ENCODE measurements around the gene LATS1.
A peak's percentile ranks its signal among the peaks of the same experiment; 100 is the strongest.
"Not testable (repeated sequence)": the region's sequence is repeated elsewhere in the genome, so short reads cannot be mapped to it uniquely, and the experiment has no call there.

Gene LATS1

DNA sequence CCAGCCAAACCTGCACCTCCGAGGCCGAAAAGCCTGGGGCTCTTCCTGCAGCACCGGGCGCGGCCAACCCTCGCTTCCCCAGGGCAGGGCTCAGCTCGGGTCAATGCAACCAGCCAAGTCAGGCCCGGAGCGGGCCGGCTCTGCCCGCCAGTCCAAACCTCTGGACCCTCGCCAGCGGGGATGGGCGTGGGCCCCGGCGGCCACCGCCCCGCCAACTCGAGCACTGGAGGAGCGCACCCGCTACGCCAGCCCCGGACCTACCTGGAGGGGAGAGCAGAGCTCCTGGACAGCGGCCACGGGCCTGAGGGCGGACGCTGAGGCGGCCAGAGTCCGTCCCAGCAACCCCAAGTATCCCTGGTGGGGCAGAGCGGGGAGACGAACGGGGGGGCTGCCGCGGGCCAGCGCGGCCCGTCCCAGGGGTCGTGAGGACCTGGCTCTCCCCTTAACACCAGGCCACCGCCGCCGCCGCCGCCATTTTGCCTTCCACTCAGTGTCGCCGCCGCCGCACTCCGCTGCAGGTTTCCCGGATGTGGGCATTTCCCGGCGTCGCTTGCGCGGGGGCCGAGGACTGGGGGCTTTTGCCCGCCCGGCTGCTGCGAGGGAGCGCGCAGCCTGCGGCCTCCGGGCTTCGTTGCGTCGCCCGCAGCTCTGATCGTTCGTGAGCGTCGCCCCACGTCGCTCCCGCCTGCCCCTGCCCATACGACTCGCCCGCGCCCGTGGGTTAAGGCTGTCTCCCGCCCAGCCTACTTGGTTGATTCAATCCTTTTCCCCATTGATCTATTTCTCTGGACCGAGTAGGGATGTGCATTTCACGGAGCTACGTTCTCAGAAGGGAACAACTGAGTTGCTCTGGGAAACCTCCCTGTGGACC lies at the start of gene LATS1:
Gene LATS1 (minus strand): TSS at position 514 of the 871 bp plus-strand sequence. CDS start 15,975 bp downstream, outside the sequence.
- DNase-seq (ENCODE audit: low read depth) = peak; percentile 87

DNA sequence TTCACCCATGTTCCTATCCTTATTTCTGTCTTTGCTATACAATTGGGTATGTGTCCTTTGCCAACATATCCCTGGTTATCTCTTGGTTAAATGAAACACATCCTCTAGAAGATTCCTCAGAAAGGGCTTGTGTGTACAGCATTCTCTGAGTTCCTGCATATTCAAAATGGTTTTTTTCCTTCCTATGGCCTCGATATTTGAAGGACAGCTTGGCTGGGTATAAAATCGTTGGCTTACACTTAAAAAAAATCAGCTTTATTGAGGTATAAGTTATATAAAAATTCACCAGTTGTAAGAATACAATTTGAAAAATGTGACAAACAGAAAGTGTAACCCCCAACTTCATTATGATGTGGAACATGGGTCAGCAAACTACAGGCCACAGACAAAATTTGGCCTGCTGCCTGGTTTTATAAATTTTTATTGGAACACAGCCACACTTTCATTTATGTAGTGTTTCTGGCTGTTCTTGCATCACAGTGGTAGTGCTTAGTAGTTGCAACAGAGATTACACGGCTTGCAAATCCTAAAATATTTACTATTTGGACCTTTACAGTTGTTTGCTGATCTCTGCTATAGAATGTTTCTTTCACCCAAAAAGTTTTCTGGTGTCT lies 48.4 kb upstream of the LATS1 start:
- DNase-seq (ENCODE audit: low read depth) = no peak

DNA sequence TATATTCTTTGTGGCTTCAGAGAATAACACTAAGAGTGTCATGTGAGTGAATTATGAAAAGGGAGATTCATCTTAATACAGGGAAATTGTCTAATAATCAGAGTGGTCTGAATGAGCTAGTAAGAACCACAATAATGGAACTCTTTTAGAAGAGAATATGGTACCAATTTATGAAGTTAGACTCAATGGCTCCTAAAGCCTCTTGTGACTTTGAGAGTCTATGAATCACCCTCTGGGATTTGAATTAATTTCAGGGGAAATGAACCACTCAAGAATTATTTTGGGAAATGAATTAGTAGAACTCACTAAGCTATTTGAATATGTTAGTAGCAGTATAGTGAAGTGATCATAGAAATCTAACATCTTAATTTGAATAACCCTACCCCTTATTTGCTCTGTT lies 46.0 kb upstream of the LATS1 start:
- DNase-seq (ENCODE audit: low read depth) = no peak

DNA sequence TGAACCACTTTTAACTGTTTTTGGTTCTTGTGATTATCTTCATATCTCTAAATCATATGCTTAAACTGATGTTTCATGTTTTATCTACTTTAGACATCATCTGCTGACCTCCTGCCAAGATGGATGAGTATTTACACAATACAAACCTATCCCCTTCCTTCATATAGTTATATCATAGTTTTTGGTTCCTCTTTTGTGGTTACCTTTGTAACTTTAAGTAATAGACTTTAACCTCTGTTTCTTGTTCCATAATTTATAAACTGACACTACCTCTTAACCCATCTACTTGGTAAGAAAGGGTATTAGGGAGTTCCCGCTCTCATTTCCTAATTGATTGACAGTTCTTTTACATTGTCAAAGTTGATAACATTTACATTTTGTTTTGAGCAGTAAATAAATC lies 43.5 kb upstream of the LATS1 start:
- no peak for DNase-seq (ENCODE audit: low read depth)

DNA sequence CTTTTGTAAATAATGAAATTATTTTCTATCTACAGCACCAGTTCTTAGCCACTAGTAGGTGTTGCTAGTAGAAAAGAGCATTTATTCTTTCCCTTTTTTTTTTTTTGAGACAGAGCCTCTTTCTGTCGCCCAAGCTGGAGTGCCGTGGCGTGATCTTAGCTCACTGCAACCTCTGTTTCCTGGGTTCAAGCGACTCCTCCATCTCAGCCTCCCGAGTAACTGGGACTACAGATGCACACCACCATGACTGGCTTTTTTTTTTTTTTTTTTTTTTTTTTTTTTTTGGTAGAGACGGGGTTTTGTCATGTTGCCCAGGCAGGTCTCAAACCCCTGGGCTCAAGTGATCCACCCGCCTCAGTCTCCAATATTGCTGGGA lies 38.3 kb upstream of the LATS1 start:
- DNase-seq (ENCODE audit: low read depth) = no peak

DNA sequence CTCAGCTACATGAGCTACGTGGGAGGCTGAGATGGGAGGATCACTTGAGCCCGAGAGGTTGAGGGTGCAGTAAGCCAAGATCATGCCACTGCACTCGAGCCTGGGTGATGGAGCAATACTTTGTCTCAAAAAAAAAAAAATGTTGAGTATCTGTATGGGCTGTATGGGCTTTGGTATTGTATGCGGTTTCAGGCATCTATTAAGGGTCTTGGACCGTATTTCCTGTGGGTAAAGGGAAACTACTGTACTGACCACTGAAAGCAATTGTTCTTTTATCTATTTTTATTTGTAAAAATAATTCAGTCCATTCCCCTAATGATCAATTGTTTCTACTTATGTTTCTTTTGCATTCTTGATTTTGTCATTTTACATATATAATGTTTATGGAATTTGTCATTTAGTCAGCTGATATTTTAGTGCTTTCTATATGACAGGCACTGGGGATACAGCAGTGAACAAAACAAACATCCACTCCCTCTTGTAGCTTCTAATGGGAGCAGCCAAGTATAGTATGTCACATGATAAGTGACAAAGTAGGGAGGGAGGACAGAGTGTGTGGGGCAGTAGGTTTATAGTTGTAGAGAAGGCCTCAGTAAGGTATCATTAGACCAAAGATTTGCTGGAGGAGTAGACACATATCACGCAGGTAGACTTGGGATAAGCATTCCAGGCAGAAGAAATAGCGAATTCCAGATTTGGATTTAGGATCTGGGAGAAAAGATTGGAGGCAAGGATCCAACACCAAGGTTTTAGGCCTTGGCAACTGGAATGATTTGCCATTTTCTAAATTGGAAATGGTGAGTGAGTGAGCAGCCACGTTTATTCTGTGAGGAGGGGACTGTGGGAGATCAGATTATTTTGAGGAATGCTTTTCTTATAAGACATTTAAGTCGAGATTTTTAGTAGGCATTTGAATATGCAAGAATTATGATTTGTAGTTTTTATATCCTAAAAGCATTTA lies 37.7 kb upstream of the LATS1 start:
- DNase-seq (ENCODE audit: low read depth) = no peak

DNA sequence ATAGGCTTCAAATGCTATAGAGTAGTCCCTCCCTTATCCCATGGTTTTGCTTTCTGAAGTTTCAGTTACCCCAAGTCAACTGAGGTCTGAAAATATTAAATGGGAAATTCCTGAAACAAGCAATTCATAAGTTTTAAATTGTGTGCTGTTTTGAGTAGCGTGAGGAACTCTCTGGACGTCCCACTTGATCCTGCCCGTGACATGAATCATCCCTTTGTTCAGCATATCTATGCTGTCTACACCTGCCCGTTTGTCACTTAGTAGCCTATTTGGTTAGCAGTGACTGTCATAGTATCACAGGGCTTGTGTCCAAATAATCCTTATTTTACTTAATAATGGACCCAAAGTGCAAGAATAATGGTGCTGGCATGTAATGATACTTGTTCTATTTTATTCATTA lies 36.6 kb upstream of the LATS1 start:
- no peak for DNase-seq (ENCODE audit: low read depth)

DNA sequence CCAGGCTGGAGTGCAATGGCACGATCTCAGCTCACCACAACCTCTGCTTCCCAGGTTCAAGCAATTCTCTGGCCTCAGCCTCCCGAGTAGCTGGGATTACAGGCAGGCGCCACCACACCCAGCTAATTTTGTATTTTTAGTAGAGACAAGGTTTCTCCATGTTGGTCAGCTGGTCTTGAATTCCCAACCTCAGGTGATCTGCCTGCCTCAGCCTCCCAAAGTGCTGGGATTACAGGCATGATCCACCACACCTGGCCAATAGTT lies 35.4 kb upstream of the LATS1 start:
- DNase-seq (ENCODE audit: low read depth) = not testable (repeated sequence)

DNA sequence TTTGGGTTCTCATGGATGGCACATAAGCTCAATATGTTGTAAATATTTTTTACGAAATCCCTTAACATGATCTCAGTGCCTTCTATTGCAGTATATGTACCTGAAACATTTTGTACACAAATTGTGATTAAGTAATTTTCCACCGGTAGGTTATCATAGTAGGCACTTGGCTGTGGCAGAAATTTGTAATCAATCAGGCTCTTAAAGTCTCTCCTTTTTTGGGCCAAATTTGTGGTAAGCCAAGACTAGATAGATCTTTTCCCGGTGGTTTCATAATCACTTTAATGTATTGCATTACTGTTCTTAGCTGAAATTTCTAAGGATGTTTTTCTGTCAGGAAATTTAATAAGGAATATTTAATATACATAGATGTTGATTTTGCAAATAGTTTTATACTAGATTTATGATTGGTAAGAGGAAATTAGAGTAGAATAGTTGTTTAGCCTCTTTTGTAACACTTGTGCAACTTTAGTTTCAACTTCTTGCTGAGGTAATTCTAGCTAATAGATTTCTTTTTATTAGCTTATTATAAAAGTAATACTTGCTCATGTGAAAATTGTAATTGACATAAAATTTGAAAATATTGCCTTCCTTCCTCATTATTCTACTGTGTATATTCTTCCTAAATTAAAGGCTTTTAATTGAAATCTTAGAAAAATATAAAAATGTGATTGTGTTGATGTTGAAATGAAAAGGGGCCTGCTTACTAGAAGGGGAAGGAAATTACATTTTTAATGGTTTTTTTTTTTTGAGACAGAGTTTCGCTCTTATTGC lies 34.9 kb upstream of the LATS1 start:
- DNase-seq (ENCODE audit: low read depth) = no peak

DNA sequence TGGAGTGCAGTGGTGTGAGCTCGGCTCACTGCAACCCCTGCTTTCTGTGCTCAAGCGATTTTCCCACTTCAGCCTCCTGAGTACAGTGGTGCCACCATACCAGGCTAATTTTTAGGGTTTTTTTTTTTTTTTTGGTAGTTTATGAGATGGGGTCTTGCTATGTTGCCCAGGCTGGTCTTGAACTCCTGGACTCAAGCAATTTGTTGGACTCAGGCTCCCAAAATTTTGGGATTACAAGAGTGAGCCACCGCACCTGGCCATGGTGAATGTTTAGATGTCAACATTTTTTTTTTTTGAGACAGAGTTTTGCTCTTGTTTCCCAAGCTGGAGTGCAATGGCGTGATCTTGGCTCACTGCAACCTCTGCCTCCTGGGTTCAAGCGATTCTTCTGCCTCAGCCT lies 34.0 kb upstream of the LATS1 start:
- DNase-seq (ENCODE audit: low read depth) = not testable (repeated sequence)

DNA sequence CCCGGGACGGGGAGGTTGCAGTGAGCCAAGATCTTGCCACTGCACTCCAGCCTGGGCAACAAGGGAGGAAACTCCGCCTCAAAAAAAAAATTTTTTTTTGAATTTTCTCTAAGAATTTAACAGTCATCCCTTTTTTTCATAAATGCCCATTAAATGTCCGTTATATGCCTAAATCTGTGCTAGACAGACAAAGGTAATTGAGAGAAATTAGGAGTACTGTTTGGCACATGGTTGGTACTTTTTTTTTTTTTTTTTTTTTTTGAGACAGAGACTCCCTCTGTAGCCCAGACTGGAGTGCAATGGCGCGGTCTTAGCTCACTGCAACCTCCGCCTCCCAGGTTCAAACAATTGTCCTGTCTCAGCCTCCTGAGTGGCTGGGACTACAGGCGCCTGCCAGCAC lies 33.3 kb upstream of the LATS1 start:
- no peak for DNase-seq (ENCODE audit: low read depth)

DNA sequence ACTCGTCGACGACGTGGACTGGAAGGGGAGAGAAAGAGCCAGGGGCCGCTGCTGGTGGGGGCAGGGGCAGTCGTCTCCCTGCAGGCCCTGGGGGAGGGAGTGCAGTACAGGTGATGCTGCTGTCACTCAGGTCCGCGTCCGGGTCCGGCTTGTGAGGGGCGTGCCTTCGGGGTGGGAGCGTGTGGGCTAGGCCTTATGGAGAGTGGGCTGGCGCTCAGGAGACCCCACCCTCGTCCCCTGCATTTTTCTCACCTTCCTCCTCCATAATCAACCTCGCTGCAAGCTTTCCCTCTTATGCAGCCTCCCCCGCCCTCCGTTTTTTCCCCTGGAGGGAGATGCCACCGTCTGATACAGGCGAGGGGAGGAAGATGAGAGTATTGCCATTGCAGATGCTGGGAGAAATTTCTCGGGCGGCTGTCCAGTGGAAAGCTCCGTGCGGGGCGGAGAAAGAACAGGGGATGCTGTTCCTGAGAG lies 32.3 kb upstream of the LATS1 start:
- peak; percentile 42 for DNase-seq (ENCODE audit: low read depth)

DNA sequence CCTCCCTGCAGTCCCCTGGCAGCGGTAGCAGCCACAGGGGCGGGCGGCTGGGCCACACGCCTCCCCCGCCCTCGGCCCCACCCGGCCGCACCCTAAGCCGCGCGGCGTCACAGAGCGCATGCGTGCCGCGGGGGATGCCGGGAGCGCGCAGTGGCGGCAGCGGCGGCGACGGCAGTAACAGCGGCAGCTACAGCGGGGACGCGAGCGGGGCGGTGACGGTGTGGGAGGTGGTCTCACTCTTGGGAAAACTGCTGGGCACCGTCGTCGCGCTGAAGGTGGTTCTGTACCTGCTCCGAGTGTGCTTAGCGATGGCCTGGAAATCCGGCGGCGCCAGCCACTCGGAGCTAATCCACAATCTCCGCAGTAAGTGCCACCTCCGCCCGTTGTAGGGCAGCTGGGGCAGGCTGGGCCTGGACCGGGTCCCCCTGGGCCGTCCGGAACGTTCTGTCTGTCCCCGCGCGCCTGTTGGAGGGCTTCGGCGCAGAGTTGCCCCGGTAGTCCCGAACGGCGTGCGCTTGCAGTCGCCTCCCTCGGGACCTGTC lies 31.8 kb upstream of the LATS1 start, which contains the start of gene PCMT1:
Gene PCMT1 (plus strand): TSS at position 148 of the 542 bp plus-strand sequence. CDS start 161 bp downstream, at position 309.
- peak; percentile 84 for DNase-seq (ENCODE audit: low read depth)

DNA sequence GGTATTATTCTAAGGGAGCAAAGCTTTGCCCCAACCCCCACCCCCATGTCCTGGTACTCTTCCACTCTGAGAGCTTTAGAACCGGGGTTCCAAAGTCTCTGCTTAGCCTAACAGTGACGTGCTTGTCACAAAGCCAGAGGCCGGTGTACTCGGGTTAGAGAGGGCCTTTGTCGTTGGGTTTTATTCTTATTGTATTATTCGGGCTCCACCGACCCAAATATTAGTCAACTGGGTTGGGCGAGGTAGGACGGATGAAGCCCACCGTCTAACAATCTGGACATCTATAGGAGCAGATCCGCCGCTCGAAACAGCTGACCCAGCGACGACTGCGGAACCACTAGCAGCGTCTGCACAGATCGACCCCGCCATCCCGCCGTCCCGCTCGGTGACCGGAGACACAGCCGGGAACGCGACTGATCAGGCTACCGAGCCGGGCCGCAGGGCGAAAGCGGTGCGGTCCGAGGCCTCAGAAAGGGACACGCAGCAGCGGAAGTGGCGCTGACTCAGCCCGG lies 31.2 kb upstream of the LATS1 start:
- not testable (repeated sequence) for DNase-seq (ENCODE audit: low read depth)

DNA sequence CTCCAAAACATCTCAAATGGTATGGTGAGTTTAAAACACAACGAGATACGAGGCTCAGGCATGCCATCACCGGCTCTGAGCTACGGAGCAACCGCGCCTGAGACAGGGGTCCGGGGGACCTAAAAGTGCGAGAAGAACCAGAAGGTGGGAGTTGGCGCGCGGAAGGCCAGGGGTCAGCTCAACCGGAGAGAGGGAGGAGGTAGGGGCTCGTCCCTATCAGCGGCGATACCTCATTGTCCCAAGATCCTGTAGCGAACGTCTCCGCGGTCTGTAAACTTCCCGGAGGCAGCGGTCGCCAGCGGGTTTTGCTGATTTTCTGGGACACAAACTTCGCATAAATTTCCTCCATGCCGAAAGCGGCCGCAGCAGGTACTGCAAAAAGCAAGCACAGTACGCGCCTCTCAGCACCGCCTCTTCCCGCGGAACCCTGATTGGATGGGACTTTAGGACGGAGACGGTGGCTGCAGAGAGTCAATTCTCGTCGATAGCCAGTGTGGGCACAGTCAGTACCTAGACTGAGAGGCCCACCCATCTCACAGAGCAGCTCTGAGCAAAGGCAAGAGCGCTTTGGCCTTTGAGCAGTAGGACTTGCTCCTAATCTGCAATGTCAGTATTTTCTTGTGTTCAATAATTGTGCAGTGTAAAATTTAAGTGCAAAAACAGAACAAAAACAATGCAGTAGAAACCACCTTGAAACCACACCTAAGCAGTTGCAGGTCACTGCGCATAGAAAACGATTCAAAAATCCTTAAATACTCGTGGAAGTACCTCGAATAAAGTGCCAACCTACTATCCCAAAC lies 28.4 kb upstream of the LATS1 start, which contains the start of gene NUP43:
Gene NUP43 (minus strand): TSS at position 383 of the 800 bp plus-strand sequence. CDS start 34 bp downstream, at position 349.
- DNase-seq (ENCODE audit: low read depth) = peak; percentile 80

DNA sequence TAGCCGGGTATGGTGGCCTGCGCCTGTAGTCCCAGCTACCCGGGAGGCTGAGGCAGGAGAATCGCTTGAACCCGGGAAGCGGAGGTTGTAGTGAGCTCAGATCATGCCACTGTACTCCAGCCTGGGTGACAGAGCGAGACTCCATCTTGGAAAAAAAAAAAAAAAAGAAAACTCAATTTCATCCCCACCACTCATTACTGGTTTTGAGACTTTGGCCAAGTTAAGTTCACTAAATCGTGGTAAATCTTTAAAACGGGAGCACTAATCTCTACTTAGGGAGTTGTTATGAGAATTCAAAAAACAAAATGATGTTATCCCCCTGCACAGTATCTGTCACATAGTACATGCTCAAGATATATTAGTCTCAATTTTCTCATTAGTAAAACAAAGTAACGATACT lies 27.4 kb upstream of the LATS1 start:
- DNase-seq (ENCODE audit: low read depth) = not testable (repeated sequence)

DNA sequence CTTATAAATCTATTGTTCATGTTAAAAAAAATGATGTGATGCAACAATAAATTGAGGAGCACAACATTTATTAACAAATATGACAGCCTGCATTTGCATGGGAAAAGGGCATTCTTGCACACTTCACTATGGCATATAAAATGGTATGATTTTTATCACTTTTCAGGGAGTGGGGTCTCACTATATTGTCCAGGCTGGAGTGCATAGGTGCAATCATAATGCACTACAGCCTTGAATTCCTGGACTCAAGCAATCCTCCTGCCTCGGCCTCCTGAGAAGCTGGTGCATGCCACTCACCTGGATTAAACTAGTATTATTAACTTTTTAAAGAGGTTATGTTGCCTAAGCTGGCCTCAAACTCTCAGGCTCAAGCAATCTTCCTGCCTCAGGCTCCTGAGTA lies 17.0 kb upstream of the LATS1 start:
- no peak for DNase-seq (ENCODE audit: low read depth)

DNA sequence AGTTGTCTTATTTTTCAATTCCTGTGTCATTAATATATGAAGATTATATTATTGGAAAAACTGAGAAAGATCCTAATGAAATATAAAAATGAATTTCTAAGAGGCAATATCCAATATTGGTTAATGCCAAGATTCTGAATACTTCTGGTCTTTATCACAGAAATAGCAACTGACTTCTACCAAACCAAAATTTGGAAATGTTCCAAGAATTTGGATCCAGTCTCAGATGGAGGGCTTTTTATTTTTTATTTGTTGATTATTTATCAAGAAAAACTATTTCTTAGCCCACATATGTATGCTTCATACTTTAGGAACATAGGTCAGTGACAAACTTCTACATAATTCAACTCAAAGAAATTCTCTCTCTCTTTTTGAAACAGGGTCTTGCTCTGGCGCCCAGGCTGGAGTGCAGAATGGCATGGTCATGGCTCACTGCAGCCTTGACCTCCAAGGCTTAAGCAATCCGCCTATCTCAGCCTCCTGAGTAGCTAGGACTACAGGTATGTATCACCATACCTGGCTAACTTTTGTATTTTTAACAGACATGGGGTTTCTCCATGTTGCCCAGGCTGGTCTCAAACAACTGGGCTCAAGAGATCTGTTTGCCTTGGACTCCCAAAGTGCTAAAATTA lies 15.3 kb upstream of the LATS1 start:
- no peak for DNase-seq (ENCODE audit: low read depth)

DNA sequence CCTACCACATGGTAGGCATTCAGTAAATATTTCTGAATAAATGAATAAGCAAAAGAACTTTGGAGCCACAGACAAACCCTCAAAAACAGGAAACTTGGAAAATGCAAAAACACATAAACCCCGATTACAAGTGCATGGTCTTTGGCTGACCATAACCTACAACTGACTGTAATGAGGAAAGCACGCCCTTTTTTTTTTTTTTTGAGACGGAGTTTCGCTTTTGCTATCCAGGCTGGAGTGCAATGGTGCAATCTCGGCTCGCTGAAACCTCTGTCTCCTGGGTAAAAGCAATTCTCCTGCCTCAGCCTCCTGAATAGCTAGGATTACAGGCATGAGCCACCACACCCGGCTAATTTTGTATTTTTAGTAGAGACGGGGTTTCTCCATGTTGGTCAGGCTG lies 11.9 kb upstream of the LATS1 start:
- no peak for DNase-seq (ENCODE audit: low read depth)
